GM12873 (cell line): ENCODE data around the gene POMT1.

Experiments used
- TF ChIP-seq, protein P1 (sequence below): IDR thresholded peaks from 2 replicates; pipeline ENCODE4 v1.5.1; 2012; ENCODE audit warnings: low read depth, mild to moderate bottlenecking, moderate library complexity, low read length, control low read depth; ENCODE audit not compliant: insufficient read depth; ENCODE audit errors: missing control alignments

The POMT1 gene

GRCh38 chr9:131502781-131503625, at the start of gene POMT1:
Gene POMT1 (plus strand): TSS chr9:131502918. CDS start chr9:131504219, 1,301 bp downstream.
- TF ChIP-seq, protein P1, sequence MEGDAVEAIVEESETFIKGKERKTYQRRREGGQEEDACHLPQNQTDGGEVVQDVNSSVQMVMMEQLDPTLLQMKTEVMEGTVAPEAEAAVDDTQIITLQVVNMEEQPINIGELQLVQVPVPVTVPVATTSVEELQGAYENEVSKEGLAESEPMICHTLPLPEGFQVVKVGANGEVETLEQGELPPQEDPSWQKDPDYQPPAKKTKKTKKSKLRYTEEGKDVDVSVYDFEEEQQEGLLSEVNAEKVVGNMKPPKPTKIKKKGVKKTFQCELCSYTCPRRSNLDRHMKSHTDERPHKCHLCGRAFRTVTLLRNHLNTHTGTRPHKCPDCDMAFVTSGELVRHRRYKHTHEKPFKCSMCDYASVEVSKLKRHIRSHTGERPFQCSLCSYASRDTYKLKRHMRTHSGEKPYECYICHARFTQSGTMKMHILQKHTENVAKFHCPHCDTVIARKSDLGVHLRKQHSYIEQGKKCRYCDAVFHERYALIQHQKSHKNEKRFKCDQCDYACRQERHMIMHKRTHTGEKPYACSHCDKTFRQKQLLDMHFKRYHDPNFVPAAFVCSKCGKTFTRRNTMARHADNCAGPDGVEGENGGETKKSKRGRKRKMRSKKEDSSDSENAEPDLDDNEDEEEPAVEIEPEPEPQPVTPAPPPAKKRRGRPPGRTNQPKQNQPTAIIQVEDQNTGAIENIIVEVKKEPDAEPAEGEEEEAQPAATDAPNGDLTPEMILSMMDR, result no peak

- TF ChIP-seq, protein P1, result no peak
Observed at GRCh38 chr9:131454028-131454427, 48.7 kb upstream of the POMT1 start.

DNA sequence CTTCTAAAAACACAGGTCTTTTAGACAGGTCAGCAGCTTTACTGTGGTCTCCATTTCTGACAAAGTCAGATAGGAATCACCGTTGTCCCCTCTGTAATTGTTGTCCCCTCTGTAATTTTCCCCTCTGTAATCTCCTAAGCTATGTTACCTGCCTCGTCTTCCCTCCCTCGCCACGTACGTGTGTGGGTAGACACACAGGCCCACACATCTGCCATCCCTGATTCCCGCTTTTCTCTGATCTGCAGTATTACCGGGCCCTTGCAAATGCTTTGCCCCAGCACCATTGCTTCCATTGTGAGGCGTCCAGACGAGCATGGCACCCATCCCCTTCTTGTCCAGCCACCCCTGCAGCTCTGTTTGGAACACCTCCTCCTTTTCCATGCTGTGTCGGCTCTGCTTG, 45.0 kb upstream of the POMT1 start:
- TF ChIP-seq, protein P1, result no peak

- TF ChIP-seq, protein P1, result no peak
Observed at GRCh38 chr9:131459056-131459455, 43.7 kb upstream of the POMT1 start.

DNA sequence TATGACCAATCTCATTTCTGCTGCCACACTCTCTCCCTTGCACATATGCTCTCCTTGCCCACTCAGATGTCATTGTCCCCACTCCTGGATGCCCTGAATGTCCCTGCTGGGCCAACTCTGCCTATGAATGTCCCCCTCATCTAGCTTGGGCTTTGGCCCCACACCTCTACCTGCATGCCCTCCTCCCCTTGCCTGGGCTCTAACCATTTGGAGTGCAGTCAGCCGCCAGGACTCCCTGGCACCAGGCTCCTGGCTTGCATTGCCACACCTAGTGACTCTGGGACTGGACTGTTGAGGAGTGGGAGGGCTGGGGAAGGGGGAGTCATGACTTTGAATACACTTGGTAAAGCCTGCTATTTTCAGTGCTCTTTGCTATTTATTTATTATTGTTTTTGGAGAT, 41.6 kb upstream of the POMT1 start:
- TF ChIP-seq, protein P1, result no peak

DNA sequence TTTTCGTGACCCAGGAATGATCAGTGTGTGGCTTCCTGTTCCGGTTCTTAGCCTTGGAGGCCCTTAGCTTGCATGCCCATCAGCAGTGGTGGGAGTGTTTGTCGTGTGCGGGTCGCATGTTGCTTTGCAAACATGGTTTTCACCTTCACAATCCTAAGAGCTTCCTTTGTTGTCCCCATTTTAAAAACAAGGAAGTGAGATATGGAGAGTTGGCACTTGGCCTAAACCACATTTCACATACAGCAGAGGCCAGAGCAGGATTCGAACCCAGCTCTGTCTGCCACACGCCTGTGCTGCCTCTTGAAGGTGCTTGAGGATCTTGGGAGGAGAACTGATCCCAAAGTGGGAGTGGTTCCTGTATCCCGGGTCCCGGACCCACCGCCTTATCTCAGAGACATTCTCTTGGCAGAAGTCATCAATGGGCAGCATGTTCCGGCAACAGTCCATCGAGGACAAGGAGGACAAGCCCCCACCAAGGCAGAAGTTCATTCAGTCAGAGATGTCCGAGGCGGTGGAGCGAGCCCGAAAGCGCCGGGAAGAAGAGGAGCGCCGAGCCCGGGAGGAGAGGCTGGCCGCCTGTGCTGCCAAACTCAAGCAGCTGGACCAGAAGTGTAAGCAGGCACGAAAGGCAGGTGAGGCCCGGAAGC, 38.2 kb upstream of the POMT1 start:
- TF ChIP-seq, protein P1, result no peak

- TF ChIP-seq, protein P1, result no peak
Observed at GRCh38 chr9:131465401-131465800, 37.3 kb upstream of the POMT1 start.
